Germinal center (tissue), 1 donor: ENCODE measurements around the gene TRAF1.

ENCODE experiments used
- DNase-seq: peaks from one replicate; pipeline ENCODE4 v3.0.0; 2012; ENCODE audit warnings: mixed read lengths, low spot score

TRAF1 gene

DNA sequence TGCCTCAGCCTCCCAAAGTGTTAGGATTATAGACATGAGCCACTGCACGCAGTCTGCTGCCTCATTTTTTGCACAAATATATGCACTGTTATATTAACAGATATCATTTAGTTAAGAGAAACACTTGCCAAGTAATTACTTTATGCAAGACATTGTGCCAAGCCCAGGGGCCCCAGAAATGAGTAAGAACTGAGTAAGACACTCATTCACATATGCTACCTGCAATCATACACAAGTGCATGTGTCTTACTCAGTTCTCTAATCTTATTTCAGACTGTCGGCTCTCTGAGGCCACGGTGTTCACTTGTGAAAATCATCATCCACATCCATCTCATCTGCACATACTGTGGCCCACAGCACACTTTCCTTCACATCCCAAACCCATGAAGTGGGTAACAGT is 16.0 kb downstream of the TRAF1 start:
- no peak for DNase-seq

GRCh38 chr9:120909904-120910303 is 16.7 kb downstream of the TRAF1 start:
- DNase-seq = no peak

- no peak for DNase-seq
Measured at GRCh38 chr9:120905315-120906164, 21.1 kb downstream of the TRAF1 start.

DNA sequence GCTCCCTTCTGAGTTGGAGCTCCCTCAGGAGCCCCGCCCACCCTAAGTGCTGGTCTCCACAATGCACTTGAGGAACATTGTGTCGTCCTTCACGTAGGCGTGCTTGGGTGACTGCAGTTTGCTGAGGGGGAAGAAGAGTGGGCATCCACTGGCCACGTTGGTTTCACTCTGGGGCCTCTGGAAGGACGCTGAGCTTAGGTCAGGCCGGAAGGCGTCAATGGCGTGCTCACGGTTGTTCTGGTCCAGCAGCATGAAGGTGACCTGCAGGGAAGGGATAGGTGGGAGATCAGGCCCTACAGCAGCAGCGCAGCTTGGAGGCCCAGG is 21.7 kb downstream of the TRAF1 start:
- no peak for DNase-seq

- DNase-seq = peak; percentile 71
Measured at GRCh38 chr9:120904061-120904977, 22.3 kb downstream of the TRAF1 start.

DNA sequence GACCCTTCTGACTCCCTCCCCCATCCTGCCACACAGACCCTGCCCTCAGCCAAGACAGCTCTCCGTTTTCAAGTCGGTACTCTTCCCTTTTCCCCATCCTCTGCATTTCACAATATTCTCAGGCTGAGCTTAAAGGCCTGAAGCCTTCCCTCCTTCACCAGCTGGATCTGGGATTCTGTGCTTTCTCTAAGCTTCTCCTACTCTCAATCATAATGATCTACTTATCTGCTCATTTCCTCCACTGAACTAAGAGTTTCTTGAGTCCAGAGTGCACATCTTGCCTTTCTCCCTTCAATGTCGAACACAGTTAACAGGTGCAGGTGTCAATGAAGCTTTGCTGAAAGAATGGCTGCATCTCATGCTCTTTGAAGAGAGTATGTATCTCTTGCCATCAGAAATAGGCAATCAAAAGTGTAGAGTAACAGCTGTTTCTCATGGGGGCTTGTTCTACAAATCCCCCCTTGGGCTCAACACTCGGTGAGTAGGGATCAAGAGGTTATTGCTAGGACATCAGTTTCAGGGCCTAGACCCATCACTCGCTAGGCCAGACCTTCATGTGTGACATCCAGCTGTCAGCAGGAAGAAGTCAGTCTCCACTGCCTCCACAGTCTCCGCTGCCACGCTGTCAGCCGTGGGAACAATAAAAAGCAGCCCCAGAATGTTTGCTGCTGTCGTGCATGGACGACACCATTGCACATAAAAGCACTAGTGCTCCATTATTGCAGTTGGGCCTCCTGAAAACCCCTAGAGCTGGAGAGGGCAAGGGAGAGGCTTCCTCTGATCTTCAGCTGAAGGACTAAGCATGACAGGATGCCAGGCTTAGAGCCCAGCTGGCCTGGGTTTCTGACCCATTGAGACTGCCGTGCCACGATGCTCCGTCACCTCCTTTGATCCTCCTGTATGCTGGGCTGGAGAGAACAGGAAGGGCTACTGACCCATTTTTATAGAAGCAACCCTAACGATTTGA is 23.7 kb downstream of the TRAF1 start:
- DNase-seq = no peak

DNA sequence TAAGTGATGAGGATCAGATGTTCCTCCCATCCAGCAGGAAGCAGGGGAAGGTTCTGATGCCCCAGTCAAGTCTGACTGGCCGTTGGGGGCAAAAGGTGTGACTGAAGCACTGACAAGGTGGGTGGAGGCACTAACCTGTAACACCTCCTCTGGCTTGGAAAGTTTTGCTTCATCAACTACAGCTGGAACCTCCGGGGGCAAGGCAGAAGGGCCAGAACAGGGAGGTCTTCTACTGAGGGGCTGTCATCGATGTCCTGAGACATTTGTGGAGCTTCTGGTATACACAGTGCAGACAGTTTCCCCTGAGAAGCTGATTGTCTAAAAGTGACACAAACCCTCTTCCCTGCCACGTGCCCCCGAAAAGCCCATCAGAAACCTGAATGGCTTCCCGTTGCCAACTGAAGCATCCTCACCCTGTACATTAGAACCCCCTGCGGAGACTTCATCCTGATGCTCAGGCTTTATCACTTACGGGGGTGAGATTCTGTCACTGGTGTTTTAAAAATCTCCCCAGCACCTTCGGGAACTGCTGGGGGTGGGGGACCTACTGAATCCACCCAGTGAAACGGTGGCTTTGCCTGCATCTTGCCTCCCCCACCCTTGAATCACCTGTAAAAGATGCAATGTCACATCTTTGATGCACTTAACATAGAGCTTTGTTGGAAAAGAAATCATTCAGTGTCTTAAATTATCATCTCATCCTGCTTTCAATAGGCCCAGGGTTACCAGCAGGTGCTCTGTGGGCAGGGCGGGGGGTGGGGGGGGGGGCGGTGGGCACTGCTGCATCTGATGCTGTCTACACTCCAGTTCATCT is 24.6 kb downstream of the TRAF1 start:
- DNase-seq = no peak

- DNase-seq = no peak
Measured at GRCh38 chr9:120900824-120901223, 25.8 kb downstream of the TRAF1 start.

DNA sequence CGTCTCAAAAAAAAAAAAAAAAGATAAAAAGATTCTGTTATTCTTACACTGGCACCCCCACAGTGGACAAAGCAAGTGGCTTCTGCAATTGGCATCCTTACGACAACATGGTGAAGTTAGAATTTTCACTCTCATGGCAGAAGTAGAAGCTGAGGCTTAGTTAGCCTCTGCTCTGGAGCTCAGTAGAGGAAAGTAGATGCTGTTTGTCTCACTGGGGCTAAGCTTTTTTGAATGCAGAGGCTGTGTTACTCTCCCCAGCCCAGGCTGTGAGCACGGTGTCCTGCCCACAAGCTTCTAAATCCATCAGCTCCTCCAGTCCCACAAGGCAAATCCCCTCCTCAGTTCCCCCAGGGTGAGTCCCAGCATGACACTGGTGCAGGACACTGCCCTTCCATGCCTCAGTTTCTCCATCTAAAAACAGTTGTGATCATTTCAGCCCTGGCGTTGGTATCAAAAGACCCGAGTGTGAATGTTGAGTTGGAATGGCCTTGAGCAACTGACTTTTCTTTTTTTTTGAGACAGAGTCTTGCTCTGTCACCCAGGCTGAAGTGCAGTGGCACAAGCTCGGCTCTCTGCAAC is 27.0 kb downstream of the TRAF1 start:
- DNase-seq = no peak

DNA sequence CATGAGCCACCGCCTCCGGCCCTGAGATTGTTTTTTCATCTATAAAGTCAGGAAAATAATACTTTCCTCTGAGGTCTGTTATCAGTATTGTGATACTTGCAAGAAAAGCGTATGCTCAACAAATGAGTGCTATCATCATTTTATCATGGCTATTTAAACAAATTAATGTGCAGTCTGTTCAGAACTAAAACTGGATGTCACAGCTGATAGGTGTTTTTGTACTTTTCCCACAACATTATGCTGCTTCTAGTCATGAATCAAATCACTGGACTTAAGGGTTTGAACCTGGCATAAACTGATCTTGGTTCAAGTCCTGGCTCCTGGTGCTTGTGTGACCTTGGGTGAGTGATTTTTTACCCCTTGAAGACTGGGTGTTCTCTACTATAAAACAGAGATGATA is 28.2 kb downstream of the TRAF1 start:
- no peak for DNase-seq

- no peak for DNase-seq
Measured at GRCh38 chr9:120895951-120896350, 30.6 kb downstream of the TRAF1 start.

DNA sequence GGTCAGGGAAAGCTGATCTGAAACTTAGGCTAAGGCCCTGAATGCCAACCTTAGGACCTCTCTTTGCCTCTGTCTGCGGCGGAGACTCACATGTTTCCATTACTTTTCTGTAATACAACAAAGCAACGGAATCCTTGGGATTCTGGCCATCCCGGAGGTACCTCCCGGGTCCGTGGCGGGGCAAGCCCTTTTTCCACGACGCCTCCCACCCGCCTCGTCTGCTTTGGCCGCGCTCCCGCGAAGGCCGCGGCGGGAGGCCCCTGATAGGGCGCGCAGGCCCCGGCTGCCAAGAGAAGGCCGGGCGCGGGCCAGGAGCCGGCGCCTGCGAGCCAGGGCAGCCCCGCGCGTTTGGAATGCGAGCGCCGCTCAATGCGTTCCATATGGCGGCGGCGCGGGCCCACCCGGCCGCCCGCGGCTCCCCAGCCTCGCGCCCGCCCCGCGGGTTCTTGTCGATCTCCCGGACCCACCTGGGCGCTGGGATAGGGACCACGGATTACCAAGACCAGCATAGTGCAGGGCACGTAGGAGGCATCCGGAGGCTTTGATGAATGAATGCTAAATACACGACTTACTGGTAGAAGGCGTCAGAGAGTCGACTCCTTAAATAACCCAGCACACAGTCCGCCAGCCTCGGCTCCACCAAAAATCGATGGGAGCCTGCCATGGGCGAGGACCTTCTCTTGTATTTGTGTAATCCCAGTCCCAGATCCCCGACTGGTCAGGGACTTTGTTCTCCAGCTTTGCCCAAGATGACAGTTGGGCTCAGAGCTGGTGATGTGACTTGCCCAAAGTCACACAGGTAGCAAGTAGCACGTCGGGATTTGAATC is 32.1 kb downstream of the TRAF1 start:
- no peak for DNase-seq

DNA sequence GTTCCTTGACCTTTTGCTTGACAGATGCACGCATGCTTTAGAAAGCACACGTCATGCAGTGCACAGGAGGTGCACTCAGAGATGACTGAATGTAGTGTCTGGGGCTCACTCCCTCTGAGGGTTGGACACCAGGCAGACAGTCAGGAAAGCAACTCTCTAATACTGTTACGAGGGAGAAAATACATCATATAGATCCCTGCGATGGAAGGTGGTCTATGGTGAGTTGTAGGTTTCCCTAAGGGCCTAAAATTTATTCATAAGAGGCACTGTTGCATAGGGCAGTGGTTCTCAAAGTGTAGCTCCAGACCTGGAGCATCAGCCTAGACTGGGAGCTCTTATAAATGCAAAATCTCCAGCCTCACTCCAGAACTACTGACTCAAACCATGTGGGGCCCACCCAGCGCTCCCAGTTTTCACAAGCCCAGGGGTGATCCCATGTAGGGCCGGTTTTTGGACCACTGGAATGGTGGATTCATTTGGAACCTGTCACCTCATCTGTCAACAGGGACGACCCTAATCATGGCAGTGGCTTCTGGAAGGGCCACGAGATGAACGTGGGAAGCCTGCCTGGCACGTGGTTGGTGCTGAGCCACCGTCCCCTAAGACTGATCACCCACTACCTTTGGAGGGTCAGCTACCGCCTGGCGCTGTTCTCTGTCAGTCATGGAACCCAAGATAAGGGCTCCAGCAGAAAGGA is 32.8 kb downstream of the TRAF1 start:
- no peak for DNase-seq

DNA sequence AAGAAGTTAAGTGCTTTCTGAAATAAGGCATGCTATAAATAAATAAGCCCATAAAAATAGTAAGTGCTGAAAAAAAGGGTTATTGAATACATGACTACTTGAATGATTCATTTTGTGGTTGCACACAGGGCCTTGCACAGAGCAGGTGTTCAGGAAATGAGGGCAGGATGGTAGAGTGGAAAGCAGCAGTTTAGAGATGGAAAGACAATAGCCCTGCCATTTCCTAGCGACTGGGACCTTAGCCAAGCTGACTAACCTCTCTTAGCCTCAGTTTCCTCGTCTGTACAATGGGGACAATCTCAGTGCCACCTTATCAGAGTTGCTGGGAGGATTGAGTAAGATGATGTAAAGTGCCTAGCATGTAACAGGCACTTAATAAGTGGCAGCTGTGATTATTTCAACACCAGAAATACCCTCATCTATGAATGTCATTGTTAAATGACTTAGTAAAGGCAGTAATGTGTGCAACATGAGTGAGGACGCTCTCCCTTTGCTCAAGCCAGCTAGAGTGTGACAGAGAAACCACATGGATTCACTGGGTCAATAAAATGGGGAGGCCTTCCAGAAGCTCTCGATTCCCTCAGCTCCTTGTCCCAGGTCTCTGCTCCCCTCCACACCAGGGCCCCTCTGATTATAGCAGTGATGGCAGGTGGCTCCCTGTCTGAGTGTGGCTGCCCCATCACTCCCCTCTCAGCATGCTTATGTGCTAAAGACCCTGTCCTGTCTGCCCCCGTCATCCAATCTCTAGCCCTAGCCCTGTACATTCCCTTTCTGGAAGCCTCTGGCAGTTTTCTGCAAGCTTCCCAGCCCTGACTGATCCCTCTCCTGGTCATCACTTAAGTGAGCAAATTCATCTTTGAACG is 33.6 kb downstream of the TRAF1 start:
- DNase-seq = peak; percentile 77

GRCh38 chr9:120891884-120892747 is 34.5 kb downstream of the TRAF1 start:
- DNase-seq = peak; percentile 25

- DNase-seq = peak; percentile 26
Measured at GRCh38 chr9:120891245-120891883, 35.2 kb downstream of the TRAF1 start.
